ENCODE measurements around the gene SLC13A2. TPM values are rescaled to one million over a fixed set of nuclear protein-coding genes. Genes with fewer than 3 reads are reported as not detected.

Gene SLC13A2
- total RNA-seq (2012; rRNA removed) (not detected in 2 replicates), polyA plus RNA-seq (2012; rRNA removed) (not detected in 2 replicates), Bru-seq, nascent RNA (not detected), BruChase-seq, experiment 1, labeled RNA remaining after a 6-hour chase (not detected), BruChase-seq, experiment 2, labeled RNA remaining after a 2-hour chase (not detected)
- not detected in 2 replicates for polyA plus RNA-seq (2012; cell fraction: cytosol; rRNA removed)
- not detected in 2 replicates for polyA plus RNA-seq (2012; cell fraction: nucleus; rRNA removed; ENCODE audit: low replicate concordance)
- long read RNA-seq, result 0 reads

- Histone ChIP-seq H3K27me3 (ENCODE audit: control insufficient read depth, insufficient read depth, low read length) (peaks cover 54% of the 10 kb centered on the region), H2AK5ac (ENCODE audit: low read depth, low read length) (no peak within 1 kb of the TSS), H3K14ac (replicated peaks; ENCODE audit: low read depth, low read length) (no peak within 1 kb of the TSS), H4K20me1 (ENCODE audit: insufficient read depth, low read length) (no peaks in the 10 kb centered on the region), H3K9me3 (ENCODE audit: control insufficient read depth, insufficient read depth, low read length) (no peaks in the 10 kb centered on the region), H2AK9ac (replicated peaks; ENCODE audit: low read depth, low read length, poor library complexity) (no peak within 1 kb of the TSS), H2BK120ac (ENCODE audit: low read depth, low read length) (no peak within 1 kb of the TSS), H2AFZ (replicated peaks; ENCODE audit: low read length, poor library complexity) (no peak within 1 kb of the TSS), H3K9ac (ENCODE audit: low read depth, low read length) (no peak within 1 kb of the TSS), H4K8ac (ENCODE audit: low read depth in 2 of 2, low read length in 2 of 2) (no peak within 1 kb of the TSS), H3K4ac (ENCODE audit: low read depth, low read length) (no peak within 1 kb of the TSS), H3K9me1 (ENCODE audit: insufficient read depth, low read length) (no peaks in the 10 kb centered on the region), H3K4me3 (ENCODE audit: insufficient read depth, low read depth, low read length) (no peak within 1 kb of the TSS), H4K91ac (ENCODE audit: insufficient read depth, low read depth, low read length) (no peak within 1 kb of the TSS), H4K5ac (ENCODE audit: low read depth, low read length) (no peak within 1 kb of the TSS), H2BK15ac (ENCODE audit: low read depth, low read length) (no peak within 1 kb of the TSS), H3K56ac (ENCODE audit: extremely low read depth, insufficient read depth, low read length) (no peak within 1 kb of the TSS), H3K4me2 (ENCODE audit: low read depth, low read length) (no peak within 1 kb of the TSS), H3K27ac (ENCODE audit: insufficient read depth, low read length) (no peak within 1 kb of the TSS), H2BK20ac (ENCODE audit: low read depth, low read length) (no peak within 1 kb of the TSS), H3K4me1 (ENCODE audit: control insufficient read depth, insufficient read depth, low read length) (no peaks in the 10 kb centered on the region; the same call in 1 of the 2 replicates), H3K36me3 (ENCODE audit: control insufficient read depth, insufficient read depth, low read length) (no peaks in the 10 kb centered on the region), H3K18ac (ENCODE audit: low read depth, low read length) (no peak within 1 kb of the TSS), H3K23ac (ENCODE audit: low read depth, low read length) (no peak within 1 kb of the TSS), H2BK5ac (ENCODE audit: low read depth, low read length, poor library complexity, severe bottlenecking) (no peak within 1 kb of the TSS), H3K79me1 (ENCODE audit: low read depth in 1 of 2, low read length in 2 of 2) (no peaks in the 10 kb centered on the region)
- WGBS, 2 experiments (ENCODE audit: extremely low coverage in 2 of 2, insufficient read length in 1 of 2), result no CpG with 5 or more reads among the region's 5 CpGs
- CTCF ChIA-PET, result no interaction called here
- intact Hi-C loops (cut with micrococcal nuclease), result no loop called here
- ATAC-seq (ENCODE audit: low read depth) (no peak), DNase-seq (no peak)
- dilution Hi-C loops (cut with HindIII; ENCODE audit: low sequenced_read_pairs, unreplicated experiment), result no loop called here
- POLR2A ChIA-PET (ENCODE audit: unreplicated experiment), result no interaction called here
- BruUV-seq (replicated peaks), result no TSS peak
- no peak for TF ChIP-seq SMC3 (IDR thresholded peaks at IDR 0.05; ENCODE audit: low read depth, low read length)
- no peak for TF ChIP-seq CHD1 (IDR thresholded peaks at IDR 0.05; ENCODE audit: low read depth, low read length)
- no peak for TF ChIP-seq ELK1 (IDR thresholded peaks at IDR 0.05; ENCODE audit: borderline replicate concordance, low read depth, low read length)
- no peak for TF ChIP-seq RAD21 (IDR thresholded peaks at IDR 0.05; ENCODE audit: low read length)
- TF ChIP-seq FOS (IDR thresholded peaks at IDR 0.05; ENCODE audit: low read depth, low read length), result no peak
- no peak for TF ChIP-seq CEBPB (IDR thresholded peaks at IDR 0.05; ENCODE audit: low read depth, low read length)
- in situ Hi-C loops (cut with MboI; ENCODE audit: low sequenced_read_pairs), result no loop called here
These were observed at the start of gene SLC13A2 for GRCh38 chr17:28473542-28473941. SLC13A2 (plus strand) TSS chr17:28473644; CDS start chr17:28473713, 69 bp downstream.
